IPS-11a (cell line): ENCODE results near the gene MCRIP1.

Experiments used
- H3K4me3 ChIP-seq: one replicate; pipeline ENCODE4 v1.5.1; 2013; ENCODE audit warnings: low read depth, low read length, control low read depth

MCRIP1 gene

GRCh38 chr17:81822996-81823819 lies 9.9 kb downstream of the MCRIP1 start:
- H3K4me3 ChIP-seq: no peak overlapping the region

- H3K4me3 ChIP-seq: no peak overlapping the region
Measured at GRCh38 chr17:81822312-81822637, 10.8 kb downstream of the MCRIP1 start.

DNA sequence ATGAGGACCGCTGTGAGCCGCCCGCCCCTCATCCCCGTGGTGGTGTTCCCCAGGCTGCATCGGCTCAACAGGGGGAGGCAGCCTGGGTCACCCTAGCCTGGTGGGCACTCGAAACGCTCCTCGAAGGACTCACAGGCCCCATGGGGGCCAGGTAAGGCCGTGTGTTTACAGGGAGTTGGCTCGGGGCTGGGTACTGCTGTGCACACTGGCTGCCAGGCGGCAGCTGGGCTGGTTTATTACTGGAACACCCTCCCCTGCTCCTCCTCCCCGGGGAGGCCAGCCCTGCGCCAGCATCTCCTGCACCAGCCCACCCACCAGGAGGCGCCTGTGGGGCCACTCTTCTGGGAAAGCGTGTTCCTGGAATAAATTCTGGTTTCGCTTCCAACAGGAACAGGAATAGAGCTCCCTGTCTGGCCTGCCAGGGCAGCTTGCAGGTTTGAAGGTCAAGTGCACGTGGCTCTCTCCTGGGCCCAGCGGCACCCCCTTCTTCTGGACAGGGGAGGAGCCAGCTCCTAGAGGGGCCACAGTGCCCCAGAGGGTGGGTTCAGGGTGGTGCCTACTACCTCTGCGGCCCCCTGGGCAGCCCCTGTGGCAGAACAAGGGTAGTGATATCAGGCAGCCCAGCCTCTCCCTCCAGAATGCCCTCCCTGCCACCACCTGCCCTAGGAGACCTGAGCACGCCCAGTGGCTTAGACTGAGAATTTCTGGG lies 11.3 kb downstream of the MCRIP1 start:
- no peak overlapping the region for H3K4me3 ChIP-seq

DNA sequence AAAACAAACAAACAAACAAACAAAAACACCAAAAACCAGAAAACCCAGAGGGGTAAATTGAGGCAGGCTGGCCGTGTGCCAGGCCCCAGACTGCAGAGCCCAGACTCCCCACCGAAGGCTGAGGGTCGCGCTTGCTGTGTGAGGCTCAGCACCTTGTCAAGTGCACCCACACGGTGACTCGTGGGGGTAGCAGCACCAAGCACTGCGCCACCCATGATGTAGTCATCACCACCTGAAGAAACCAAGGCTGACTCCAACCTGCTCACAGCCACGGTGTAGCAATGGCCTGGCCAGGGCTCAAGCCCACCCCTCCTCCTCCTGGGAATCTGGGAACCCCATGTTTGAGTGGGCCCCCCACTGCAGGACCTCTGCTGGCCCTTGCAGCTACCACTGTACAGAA lies 11.9 kb downstream of the MCRIP1 start:
- no peak overlapping the region for H3K4me3 ChIP-seq

- no peak overlapping the region for H3K4me3 ChIP-seq
Measured at GRCh38 chr17:81819708-81820107, 13.4 kb downstream of the MCRIP1 start.

- H3K4me3 ChIP-seq: no peak overlapping the region
Measured at GRCh38 chr17:81817758-81818147, 15.3 kb downstream of the MCRIP1 start.

GRCh38 chr17:81815646-81815986 lies 17.5 kb downstream of the MCRIP1 start:
- H3K4me3 ChIP-seq: no peak overlapping the region

DNA sequence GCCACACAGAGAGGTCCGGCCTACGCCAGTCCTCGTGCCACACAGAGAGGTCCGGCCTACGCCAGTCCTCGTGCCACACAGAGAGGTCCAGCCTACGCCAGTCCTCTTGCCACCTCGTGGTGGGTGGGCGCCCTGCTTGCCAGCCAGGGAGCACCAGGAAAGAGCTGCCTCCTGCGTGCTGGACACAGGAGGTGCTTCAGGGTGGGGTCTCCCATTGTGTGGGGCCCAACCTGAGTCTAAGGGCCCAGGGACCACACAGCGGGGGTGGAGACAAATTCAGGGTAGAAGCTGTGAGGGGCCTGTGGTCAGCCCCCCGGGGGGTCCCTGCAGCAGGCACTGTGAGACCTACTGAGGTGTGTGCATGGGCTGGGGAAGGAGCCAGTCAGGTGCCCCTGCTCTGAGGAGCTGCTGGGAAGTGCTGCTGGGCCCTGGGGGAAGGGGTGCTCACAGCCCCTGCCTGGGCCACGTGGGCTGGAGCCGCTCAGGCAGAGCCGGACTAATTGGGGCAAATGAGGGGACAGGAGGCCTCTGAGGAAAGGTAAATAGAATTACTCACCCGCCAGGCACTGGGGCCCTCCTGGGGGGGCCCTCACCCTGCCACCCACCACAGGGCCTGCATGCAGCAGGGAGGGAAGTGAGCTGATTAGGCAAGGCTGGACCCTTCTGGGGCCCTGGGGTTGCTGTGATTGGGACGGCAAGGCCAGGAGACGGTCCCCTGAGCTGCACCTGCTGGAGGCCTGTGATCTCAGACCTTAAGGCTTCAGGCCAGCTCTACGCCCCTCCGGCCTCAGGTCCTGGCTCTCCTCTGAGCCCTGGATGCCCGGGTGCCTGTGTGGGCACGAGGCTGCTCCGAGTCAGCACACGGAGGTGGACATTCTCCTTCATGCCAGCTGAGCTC lies 18.1 kb downstream of the MCRIP1 start:
- no peak overlapping the region for H3K4me3 ChIP-seq

DNA sequence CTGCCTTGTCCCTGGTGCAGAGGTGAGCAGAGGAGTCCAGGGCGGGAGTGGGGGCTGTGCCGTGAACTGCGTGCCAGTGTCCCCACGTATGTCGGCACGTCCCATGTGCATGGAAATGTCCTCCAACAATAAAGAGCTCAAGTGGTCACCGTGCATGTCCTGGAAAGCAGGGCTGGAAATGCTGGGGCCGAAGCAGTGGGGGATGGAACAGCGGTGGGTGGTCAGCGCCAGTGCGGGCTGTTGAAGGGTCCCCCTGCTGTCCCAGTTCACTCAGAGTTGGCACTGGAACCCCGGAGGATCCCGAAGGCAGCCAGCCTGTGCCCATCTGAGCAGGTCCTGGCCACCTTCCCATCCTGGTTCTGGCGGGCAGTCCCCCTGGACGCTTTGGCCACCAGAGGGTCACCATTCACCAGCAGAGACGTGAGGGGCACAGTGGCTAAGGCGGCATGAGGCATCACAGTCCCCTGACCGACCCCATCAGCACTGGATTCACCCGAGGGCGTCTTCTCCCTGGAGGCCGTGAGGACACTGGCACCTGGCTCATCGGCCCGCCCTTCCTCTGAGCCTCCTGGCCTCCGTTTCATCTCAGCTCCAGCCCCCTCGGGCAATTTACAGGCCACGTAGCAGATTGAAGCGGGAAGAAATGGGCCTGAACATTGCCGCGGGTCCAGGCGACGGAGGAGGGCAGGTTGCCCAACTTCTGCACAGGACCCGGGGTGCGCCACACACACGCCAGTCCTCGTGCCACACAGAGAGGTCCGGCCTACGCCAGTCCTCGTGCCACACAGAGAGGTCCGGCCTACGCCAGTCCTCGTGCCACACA lies 19.0 kb downstream of the MCRIP1 start:
- no peak overlapping the region for H3K4me3 ChIP-seq

GRCh38 chr17:81813371-81813684 lies 19.8 kb downstream of the MCRIP1 start:
- no peak overlapping the region for H3K4me3 ChIP-seq

- H3K4me3 ChIP-seq: no peak overlapping the region
Measured at GRCh38 chr17:81812571-81813370, 20.3 kb downstream of the MCRIP1 start.

DNA sequence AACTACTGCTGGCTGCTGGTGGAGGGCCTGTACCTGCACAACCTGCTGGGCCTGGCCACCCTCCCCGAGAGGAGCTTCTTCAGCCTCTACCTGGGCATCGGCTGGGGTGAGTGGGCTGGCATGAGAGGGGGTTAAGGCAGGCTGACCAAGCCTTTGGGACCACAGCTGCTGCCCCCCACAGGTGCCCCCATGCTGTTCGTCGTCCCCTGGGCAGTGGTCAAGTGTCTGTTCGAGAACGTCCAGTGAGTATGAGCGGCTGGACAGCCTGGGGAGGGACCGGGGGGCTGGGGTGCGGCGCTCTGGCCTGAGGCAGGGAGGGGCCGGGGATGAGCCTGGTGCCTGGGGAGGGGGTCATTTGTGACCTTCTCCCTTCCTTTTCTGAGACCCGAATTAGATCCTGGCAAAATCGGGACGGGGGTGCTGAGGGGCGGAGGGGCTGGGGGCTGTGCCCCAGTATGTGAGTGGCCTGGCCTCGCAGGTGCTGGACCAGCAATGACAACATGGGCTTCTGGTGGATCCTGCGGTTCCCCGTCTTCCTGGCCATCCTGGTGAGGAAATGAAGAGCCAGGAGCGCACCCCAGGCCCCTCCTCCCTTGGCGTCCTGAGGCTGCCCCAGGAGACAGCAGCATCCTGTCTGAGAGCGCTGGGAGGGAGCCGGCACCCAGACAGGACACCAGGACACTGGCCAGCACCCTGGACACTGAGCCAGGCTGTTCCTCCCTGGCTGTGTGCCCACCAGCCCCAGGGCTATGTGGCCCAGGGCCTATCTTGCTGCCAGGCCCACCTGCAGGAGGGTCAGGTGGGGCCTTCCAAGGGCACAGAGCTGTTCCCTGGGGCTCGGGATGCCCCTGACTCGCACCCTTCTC lies 21.2 kb downstream of the MCRIP1 start:
- no peak overlapping the region for H3K4me3 ChIP-seq

GRCh38 chr17:81810892-81811704 lies 22.0 kb downstream of the MCRIP1 start:
- H3K4me3 ChIP-seq: no peak overlapping the region

GRCh38 chr17:81810476-81810875 lies 22.6 kb downstream of the MCRIP1 start:
- H3K4me3 ChIP-seq: no peak overlapping the region

- no peak overlapping the region for H3K4me3 ChIP-seq
Measured at GRCh38 chr17:81809556-81809998, 23.5 kb downstream of the MCRIP1 start.

DNA sequence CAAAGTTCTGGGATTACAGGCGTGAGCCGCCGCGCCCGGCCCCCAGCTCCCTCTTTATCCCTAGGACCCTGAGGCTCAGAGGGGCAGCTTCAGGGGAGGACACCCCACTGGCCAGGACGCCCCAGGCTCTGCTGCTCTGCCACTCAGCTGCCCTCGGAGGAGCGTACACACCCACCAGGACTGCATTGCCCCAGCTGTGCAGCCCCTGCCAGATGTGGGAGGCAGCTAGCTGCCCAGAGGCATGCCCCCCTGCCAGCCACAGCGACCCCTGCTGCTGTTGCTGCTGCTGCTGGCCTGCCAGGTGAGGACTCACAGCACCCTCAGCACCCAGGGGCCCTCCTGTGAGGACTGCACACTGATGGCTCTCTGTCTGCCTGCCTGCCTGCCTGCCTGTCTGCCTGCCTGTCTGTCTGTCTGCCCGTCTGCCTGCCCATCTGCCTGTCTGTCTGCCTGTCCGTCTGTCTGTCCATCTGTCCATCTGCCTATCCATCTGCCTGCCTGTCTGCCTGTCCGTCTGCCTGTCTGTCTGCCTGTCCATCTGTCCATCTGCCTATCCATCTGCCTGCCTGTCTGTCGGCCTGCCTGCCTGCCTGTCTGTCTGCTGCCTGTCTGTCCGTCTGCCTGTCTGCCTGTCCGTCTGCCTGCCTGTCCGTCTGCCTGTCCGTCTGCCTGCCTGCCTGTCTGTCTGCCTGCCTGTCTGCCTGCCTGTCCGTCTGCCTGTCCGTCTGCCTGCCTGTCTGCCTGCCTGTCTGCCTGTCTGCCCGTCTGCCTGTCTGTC lies 24.1 kb downstream of the MCRIP1 start:
- no peak overlapping the region for H3K4me3 ChIP-seq

GRCh38 chr17:81807839-81808238 lies 25.3 kb downstream of the MCRIP1 start:
- no peak overlapping the region for H3K4me3 ChIP-seq
